Measurements from ENCODE around the gene HGS.

The HGS gene

DNA sequence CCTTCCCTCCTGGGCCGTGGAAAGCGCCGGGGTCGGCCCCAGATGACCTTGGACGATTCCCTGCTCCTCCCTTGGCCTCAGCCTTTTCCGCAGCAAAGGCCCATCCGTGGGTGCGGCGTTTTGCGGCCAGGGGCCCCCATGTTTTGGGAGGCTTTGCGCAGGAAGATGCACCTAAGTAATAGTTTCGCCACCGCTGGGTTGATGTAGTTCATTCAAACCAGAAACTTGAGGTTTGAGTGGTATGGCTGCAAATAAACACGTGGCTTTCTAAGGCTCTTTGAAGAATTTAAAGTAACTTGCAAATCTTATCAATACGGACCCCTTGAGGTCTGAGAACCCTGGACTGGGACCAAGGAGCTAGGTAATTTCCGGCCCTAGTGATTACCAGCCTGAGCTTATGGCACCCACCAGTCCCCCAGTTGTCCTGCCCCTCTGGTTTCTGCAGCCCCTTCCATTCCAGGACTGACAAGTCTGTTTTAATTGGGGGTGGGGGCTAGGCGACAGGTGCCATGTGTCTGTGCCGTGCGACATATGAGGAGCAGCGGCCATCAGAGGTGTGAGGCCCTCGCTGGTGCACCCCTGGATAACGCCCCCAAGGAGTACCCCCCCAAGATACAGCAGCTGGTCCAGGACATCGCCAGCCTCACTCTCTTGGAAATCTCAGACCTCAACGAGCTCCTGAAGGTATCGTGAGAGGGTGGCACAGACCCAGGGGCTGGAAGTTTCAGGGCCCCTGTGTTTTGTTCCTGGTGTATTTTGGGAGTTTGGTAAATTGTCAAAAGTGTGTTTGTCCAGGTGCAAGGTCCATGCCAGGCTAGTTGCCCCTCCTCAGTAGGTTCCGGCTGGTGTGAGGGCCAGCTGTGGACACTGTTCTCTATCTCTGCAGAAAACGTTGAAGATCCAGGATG is 20.2 kb downstream of the HGS start:
- in situ Hi-C loops (cut with HindIII; ENCODE audit: low sequenced_read_pairs), result no loop called here

GRCh38 chr17:81705518-81706231 is 21.9 kb downstream of the HGS start:
- in situ Hi-C loops (cut with HindIII; ENCODE audit: low sequenced_read_pairs), result no loop called here

DNA sequence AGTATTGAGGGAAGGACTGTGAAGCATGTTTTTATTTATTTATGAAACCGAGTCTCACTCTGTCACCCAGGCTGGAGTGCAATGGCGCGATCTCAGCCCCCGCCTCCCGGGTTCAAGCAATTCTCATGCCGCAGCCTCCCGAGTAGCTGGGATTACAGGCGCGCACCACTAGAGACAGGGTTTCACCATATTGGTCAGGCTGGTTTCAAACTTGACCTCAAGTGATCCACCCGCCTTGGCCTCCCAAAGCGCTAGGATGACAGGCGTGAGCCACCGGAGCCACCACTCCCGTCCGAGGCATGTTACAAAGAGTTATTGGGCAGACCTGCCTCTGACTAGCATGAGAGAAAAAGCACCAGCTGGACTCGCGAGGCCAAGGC is 22.4 kb downstream of the HGS start:
- in situ Hi-C loops (cut with HindIII; ENCODE audit: low sequenced_read_pairs), result no loop called here

GRCh38 chr17:81706757-81707624 is 23.2 kb downstream of the HGS start:
- in situ Hi-C loops (cut with HindIII; ENCODE audit: low sequenced_read_pairs), result no loop called here

- in situ Hi-C loops (cut with HindIII; ENCODE audit: low sequenced_read_pairs), result no loop called here
Observed at GRCh38 chr17:81707725-81708646, 24.2 kb downstream of the HGS start.

- in situ Hi-C loops (cut with HindIII; ENCODE audit: low sequenced_read_pairs), result no loop called here
Observed at GRCh38 chr17:81708739-81709185, 25.0 kb downstream of the HGS start.

DNA sequence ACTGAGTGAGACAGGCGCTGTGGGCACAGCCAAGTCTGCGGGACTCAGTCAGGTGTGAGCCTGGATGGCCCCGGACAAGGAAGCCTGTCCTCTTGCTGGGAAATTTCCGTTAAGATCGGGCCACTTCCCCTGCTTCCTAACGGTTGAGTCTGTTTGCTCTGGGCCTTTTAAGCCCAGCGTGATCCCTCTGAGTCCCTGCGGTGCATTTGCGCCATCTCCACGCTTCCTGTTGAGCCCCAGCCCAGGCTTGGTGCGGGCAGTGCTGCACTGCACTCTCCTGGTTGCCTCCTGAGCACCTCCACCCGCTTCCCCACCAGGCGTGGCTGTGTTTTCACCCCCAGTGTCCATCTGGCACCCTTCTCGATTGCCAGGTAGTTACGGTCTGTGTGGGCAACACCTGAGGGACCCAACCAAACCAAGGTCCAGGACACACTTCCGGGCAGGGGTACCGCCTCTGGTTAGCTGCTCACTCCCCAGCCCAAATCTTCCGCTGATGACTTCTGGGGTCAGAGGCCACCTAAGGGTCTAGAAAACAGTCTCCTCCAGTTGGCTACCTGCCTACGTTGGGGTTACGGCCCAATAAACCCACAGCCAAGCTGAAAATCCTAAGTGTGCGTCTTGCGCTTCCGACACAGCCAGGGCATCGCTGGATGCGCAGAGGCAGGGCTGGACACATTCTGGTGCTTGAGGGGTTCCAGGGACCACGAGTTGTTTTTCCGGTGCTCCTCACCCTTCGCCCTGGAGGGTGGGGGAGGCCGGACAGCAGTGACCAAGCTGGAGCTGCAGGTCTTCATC is 26.9 kb downstream of the HGS start:
- in situ Hi-C loops (cut with HindIII; ENCODE audit: low sequenced_read_pairs), result no loop called here

- in situ Hi-C loops (cut with HindIII; ENCODE audit: low sequenced_read_pairs), result no loop called here
Observed at GRCh38 chr17:81711814-81712467, 28.1 kb downstream of the HGS start, which contains the start of gene SLC25A10. Gene SLC25A10 (plus strand): TSS chr17:81712284. CDS start chr17:81712427, 143 bp downstream.

- in situ Hi-C loops (cut with HindIII; ENCODE audit: low sequenced_read_pairs), result no loop called here
Observed at GRCh38 chr17:81712468-81713003, 28.7 kb downstream of the HGS start.

DNA sequence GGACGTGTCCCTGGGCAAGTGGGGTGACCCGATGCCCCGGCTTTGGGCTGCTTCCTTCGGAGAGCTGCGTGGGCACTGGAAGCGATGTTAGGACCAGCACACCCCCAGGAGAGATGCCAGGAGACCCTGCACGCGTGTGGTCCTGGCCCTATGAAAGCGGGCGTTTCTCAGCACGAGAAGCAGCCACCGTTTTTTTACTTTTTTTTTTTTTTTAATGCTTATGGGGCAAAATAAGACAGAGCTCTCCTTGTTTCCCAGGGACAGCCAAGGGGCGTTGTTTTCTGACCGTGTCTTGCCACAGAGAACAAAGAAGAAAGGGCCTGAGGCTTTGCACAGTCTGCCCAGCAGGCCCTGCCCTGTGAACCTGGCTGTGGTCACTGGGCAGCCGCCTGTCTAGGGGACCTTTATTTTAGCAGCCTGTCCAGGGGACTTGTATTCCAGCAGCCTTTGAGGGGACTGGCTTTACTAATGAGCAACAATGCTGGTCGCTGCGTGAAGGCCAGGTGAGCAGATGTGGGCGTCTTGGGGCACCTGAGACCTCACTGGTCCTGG is 29.3 kb downstream of the HGS start:
- in situ Hi-C loops (cut with HindIII; ENCODE audit: low sequenced_read_pairs), result no loop called here

DNA sequence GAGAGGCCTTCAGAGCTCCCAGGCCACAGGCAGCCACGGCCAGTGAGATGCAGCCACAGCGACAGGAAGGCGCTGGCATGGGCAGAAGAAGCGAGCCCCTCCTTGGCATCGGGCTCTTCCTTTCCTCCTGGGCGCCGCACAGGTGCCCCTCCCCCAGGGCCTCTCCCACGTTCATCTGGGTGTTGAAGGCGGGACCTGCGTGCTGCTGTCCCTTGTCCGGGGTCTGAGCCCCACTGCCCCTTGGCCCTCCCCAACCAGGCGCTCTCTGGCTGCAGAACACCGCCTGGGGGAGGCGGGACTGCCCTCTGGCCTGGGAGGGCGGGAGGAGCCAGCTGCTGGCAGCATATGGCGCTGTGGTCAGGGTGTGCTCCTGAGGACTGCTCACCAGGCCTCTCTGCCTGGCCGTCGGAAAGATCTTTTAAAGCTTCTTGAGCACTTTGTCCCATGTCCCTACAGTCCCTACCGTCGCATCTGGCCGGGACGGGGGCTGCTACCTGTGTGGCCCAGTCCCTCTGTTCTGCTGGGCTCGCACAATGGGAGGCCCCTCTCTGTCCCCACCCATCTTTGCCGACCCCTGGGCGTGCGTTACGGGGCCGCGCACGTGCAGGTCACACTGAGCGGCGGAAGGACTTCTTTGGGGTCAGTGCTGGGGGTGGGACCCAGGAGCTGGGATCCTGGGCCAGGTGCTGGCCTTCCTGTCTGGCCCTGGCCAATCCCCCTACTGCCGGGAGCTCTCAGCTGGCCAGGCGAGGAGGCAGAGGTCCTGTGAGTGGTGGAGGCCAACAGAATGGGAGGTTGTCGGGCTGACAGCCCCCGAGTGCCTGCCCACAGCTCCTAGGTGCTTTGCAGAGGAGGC is 30.0 kb downstream of the HGS start:
- in situ Hi-C loops (cut with HindIII; ENCODE audit: low sequenced_read_pairs), result no loop called here

GRCh38 chr17:81714412-81715106 is 30.7 kb downstream of the HGS start:
- in situ Hi-C loops (cut with HindIII; ENCODE audit: low sequenced_read_pairs), result no loop called here

DNA sequence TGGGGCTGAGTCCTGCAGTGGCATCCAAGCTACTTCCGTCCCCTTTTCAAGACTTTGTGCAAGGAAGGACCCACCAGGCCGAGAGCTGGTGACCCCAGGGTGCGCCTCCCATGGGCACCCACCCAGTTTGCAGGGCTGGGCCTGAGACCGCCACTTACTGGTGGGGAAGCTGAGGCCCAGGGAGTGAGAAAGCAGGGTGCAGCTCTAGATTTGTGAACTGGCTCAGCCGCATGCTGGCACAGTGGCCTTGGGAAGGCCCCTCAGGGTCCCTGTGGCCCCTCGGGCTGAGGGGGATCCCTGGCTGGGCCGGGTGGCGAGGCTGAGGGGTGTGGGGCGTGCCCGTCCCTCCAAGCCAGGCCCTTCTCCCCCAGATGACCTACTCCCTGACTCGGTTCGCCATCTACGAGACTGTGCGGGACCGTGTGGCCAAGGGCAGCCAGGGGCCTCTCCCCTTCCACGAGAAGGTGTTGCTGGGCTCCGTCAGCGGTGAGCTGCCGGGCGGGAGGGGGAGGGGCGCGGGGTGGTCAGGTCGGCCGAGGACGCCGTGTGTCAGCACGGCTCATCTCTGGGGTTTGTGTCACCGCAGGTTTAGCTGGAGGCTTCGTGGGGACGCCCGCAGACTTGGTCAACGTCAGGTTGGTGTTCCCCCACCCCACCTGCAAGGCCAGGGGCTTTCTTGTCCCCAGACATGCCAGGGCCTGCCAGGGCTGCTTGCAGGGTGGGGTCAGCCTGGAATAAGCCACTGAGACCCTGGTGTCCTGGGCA is 31.5 kb downstream of the HGS start:
- in situ Hi-C loops (cut with HindIII; ENCODE audit: low sequenced_read_pairs), result no loop called here

GRCh38 chr17:81715872-81716673 is 32.3 kb downstream of the HGS start:
- in situ Hi-C loops (cut with HindIII; ENCODE audit: low sequenced_read_pairs), result no loop called here

GRCh38 chr17:81716674-81716996 is 32.8 kb downstream of the HGS start:
- in situ Hi-C loops (cut with HindIII; ENCODE audit: low sequenced_read_pairs), result no loop called here
